Raji (cell line): ENCODE data around the gene IL1RAPL2.

Experiments used
- POLR2A ChIP-seq: IDR thresholded peaks from 2 replicates; pipeline ENCODE4 v1.6.1; 2011; ENCODE audit warnings: low read depth, low read length, control low read depth; ENCODE audit not compliant: insufficient read depth

Gene IL1RAPL2

DNA sequence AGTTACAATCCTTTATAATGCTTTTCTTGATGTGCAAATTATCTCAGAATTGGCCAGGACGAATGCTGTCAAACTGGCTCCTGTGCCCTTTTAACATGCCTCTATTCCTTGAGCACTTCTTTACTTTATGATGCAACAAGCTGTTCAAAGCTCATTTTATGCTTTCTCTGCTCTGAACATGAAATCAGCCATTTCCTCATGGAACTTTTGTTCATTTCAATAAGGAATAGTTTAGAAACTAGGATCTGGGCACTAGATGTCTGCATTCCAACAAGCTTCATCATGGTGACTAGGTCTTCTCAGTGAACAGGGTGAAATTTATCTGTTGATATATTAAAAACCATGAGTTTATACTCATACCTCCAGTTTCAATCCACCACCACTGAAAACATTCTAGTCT, 741.8 kb downstream of the IL1RAPL2 start:
- no peak for TF ChIP-seq POLR2A

DNA sequence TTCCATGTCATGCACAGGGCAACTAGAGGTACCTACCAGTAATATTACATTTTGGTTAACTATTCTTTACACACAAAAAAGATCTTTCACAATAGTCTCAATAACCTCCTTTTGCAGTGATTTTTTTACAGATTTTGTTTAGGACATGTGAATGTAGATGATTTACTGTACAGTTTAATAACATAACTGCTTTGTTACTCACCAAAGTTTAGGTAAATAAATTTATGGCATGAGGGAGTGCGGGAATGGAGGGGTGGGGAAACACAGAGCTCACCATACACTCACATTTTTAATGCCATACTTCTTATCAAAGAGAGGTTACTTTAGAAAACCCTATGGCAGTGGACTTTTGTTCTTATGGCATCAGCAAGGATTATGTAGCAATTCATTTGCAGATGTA, 747.6 kb downstream of the IL1RAPL2 start:
- no peak for TF ChIP-seq POLR2A

DNA sequence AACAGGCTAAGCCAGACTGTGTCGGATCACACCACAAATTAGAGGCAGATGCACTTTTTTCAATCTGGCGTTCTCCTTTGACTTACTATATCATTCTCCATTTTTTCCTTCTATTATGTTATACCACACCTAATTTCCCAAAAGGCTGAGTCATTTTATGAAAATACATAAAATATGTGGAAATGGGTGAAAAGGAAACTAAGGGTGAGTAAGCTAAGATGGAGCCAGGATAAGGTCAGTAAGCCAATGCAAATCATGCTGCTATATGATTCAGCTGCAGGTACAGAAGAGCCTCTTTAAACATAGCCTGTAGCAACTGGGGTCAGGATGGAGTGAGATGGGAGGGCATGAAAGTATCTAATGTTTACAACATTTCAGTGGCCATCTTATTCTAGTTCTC, 748.5 kb downstream of the IL1RAPL2 start:
- no peak for TF ChIP-seq POLR2A

DNA sequence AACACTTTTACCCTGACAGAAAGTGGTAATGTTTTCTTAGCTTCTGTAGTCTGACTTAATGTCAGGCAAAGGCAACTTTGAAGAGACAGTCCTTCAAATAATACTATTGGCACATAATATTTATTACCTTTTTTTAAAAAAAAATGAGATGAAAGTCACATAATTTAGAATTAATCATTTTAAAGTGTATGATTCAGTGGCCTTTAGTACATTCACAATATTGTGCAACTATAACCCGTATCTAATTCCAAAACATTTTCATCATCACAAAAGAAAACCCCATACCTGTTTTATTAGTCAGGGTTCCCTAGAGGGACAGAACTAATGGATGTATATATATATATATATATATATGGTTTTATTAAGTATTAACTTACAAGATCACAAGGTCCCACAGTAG, 749.2 kb downstream of the IL1RAPL2 start:
- TF ChIP-seq POLR2A: no peak

DNA sequence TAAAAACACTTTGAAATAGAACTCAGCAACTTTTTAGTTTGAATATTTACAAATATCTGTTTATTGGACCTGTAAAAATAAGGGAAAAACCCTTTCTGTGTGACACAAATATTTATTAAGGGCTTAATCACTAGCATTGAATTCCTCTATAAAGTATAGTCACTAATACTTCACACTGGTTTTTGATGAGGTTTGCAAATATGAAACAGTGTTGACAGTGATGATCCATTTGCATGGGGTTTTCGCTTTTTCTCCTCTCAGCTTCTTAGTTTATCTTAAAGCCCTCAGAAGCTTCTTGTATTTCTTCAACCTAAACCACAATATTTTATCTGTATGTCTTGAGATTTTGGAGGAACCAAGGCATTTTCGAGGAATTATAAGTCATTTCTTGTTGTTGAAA, 751.1 kb downstream of the IL1RAPL2 start:
- no peak for TF ChIP-seq POLR2A

DNA sequence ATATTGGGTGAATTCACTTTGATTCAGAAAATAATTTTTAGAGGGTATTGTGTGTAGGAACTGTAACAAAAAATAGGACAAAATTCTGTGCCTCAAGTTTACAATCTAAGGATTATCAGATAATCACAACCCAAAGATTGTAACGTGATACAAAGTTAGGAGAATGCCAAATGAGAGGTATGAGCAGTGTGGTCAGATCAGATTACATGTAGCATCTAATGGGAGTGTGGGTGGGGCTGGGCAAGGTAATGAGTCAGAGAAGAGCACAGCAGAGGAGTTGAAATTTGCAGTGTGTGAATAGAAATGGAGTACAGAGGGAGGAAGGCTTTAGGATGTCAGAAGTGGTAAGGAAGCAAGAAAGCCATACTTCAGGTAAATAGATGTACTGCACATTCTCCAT, 757.9 kb downstream of the IL1RAPL2 start:
- no peak for TF ChIP-seq POLR2A

DNA sequence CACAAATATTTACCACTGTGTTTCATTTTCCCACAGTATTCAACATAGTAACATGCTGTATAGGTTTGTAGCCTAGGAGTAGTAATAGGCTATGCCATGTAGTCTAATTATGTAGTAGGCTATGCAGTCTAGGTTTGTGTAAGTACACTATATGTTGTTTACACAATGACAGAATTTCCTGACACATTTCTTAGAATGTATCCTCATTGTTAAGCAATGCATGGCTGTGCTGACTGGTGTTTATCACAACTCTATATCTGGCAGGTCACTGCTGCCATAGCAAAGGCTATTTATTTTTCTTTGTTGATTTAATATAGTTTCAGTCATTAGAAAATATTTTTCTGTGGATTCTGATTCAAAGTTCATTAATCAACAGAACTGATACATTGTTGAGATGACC, 762.8 kb downstream of the IL1RAPL2 start:
- TF ChIP-seq POLR2A: no peak

DNA sequence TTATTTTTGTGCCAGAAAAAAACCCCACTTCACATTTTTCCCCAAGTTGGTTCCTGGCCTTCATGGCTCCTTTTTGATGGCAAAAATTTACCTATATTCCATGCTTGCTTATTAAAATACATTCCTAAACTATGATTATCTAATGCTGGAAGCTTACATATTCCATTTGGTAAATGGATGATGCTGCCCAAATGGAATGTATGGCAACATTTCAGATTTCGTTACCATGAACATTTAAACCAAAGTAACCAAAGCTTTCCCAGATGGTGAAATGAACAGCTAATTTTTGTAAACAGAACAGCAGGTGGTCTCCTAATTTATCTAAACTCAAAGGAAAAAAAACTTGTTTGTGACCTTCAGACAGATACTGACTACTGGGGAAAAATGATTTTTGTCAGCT, 765.2 kb downstream of the IL1RAPL2 start:
- TF ChIP-seq POLR2A: no peak

DNA sequence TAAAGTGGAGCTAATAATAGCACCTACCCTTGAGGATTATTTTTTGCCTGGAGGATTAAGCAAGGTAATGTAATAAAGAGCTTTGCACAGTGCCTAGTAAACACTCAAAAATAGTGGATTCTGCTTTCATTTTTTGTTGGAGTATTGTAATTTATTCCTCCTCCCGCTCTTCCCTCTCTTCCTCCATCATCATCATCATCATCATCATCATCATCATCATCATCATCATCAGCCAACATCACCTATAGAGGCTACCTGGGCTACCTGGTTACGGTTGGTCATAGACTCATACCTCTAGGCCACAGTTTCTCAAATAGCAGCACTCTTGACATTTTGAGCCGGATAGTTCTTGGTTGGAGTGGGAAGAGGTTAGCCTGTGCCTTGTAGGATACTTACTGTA, 781.4 kb downstream of the IL1RAPL2 start:
- TF ChIP-seq POLR2A: no peak

DNA sequence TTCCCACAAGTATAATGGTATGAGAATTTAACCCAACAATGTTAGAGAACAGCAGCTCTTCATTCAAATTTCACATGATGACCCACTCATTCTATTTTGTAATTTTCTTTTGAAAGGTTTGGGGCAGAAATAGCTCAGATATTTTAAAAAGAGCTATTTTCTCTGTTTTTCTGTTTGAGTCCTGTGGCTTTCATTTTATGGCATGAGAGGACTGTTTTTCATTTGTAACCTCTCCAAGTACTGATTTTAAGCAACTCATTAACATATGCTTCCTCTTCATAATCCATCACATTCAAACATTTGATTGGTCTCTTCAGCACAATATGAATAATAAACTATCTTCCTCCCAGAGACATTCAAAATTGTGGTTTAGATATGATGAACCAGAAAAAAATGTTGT, 783.5 kb downstream of the IL1RAPL2 start:
- no peak for TF ChIP-seq POLR2A

DNA sequence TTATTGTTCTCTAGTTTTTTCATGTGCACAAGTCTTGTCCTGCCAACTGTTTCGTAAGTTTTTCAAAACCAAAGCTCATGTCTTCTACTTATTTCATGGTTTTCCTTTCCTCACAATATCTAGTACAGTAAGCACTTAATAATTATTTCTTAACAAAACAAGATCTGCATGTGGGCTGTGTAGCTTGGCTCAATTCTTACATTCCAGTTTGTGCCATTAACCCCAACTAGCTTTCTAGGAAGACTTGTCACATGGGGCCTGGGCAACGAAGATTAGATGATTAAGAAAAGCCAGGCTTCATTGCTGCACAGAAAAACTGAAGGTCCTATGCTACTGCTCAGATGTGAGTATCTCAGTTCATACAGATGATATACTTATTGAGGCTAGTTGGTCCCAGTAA, 809.8 kb downstream of the IL1RAPL2 start:
- no peak for TF ChIP-seq POLR2A

DNA sequence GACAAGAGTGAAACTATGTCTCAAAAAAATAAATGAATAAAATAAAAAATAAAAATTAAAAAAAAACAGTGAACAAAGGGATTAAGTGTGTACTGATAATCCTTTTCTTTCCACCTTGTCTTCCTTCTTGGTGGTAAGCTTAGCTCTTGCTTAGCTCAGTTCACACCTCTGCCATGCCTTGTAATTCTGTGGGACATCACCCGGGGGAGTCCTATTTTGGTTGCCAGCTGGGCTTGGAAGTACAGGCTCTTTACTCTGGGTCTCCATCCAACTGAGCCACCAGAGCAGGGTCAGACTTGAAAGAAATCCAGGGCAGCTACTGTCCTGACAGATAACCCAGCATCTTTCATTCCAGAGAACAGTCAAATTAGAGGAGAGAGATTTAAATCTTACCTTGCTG, 858.7 kb downstream of the IL1RAPL2 start:
- TF ChIP-seq POLR2A: no peak

DNA sequence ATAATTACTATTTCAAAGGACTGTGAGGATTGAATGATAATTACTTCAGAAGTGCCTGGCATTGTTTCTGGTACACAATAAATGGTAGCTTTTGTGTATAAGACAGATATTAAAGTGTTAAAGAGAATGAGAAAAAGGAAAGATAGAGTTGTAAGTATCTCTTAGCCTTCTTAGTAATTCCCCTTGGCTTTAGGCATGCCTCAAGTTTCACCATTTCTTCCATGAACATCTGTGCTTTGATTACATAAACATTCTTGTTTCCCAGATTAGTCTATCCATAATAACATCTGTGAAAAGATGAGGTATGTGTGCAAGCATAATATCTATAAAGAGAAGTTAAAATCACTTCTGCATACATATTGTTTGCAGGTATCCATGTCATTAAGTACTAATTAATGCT, 885.4 kb downstream of the IL1RAPL2 start:
- TF ChIP-seq POLR2A: no peak

DNA sequence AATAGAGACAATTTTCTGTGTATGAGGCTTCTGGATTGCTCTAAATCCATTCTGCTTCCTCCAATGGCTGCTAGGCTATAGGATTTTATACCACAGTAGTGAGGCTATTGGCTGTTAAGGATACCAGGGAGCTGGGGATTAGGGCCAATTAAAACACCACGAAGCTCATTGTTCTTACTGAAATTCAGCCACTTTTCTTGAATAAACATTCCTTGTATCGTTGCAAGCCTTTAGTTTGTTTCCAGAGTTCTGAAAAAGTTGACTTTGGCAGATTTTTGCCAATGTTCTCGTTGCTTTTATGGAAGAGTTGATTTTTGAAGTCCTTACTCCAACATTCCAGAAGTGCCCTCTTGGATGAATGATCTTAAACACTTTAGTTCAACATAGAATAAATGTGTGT, 892.8 kb downstream of the IL1RAPL2 start:
- TF ChIP-seq POLR2A: no peak

DNA sequence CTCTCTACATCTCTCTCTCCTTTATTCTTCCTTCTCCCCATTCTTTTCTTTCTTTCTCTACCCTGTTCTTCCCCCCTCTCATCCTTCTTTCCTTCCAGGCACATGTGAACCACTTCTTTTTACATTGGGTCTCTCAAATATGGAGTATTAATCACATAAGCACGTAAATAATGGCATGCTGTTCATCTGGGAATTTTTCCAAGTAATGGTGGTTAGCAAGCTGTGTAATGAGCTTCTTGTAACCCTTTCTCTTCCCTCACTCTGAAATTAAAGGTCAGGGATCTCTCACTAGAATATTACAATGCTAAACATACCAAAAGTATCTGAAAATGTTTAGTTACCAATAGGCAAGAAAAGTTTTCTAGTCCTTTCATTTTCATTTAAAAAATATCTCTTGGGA, 894.4 kb downstream of the IL1RAPL2 start:
- TF ChIP-seq POLR2A: no peak

DNA sequence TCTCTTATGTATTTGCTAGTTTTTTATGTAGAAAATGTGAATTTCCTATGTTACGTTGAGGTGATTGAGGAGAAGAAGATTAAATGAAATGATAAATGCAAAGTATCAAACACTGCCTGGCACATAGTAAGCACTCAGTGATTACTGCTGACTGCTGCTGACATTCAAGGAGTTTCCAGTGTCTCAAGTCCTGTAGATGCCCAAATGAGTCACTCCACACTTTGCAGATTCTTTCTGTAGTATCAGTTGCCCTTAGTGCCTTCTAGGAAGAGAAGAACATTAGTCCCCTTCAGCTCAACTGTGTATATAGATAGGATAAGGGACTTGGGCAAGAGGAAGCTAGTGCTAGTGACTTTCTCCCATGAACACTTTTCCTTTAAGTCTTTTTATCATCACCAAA, 895.0 kb downstream of the IL1RAPL2 start:
- no peak for TF ChIP-seq POLR2A

DNA sequence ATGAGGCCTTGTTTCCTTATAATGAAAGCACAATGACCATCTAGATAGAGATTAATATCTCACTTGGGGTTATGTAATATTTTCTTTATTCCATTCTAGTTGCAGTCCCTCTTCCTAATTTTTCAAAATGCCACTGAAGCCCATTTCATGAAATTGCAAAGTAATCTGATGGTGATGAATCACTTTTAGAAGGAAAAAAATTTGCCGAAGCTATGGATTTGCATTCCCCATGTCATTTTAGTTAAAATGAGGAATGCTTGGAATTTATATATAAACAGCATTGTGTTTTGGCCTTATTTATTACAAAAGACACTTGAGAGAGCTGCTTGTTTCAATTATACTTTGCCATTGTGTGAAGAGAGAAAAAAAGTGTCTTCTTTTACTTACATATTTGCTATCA, 896.2 kb downstream of the IL1RAPL2 start:
- no peak for TF ChIP-seq POLR2A

DNA sequence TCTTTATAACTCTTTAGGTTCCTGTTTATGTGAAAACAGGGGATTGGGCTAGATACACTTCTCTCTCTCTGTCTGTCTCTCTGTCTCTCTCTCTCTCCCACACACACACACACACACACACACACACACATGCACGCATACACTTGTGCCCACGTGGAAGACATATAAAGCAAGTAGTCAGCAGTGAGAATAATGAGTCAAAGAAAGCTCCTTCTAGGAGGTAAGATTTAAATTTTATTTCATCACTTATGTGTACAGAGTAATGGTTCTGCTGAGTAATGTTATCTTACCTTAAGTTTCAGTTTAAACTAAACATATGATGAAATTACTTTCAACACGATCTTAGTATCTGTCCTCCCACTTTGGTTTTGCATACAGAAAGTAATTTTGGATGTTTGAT, 897.5 kb downstream of the IL1RAPL2 start:
- no peak for TF ChIP-seq POLR2A

DNA sequence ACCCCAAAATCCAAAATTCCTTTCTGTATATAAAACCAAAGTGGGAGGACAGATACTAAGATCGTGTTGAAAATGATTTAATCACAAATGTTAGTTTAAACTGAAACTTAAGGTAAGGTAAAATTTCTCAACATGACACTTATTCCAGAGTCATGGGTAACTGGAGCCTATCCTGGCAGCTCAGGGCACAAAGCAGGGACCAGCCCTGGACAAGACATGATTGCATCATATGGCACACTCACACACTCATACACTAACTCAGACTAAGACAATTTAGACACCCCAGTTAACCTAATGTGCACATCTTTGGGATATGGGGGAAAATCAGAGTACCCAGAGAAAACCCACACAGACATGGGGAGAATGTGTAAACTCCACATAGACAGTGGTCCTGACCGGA, 898.6 kb downstream of the IL1RAPL2 start:
- no peak for TF ChIP-seq POLR2A

DNA sequence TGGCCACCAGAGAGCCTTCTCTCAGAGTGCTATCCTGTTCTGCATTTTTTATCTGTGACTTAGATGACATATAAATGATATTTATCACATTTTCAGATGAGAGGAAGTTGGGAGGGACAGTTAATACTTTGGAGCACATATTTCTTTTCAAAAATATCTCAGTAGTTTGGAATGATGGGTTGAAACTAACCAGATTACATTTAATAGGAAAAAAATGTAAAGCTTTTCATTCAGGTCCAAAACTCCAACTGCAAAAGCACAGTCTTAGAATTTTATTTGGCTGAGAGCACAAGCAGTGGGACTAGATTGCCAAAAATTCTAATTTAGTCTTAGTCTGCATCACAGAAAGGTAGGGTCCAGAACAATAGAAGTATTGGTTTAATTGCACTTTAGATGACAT, 902.7 kb downstream of the IL1RAPL2 start:
- no peak for TF ChIP-seq POLR2A
